GM11168 (cell line): ENCODE results near the gene NDRG3.

Source experiments
- in situ Hi-C: fragments of 300-500 bp; cut with MboI; formaldehyde crosslinking; loops from one replicate; pipeline ENCODE4 v1.12.0; 2022; ENCODE audit warnings: low sequenced_read_pairs; ENCODE audit not compliant: unreplicated experiment

The NDRG3 gene

GRCh38 chr20:36624068-36624943 is 121.6 kb downstream of the NDRG3 start:
- in situ Hi-C loops: loop anchor here (25.0 kb wide), 1 partner anchor 263 kb away; the partner anchor contains the start of gene TLDC2

DNA sequence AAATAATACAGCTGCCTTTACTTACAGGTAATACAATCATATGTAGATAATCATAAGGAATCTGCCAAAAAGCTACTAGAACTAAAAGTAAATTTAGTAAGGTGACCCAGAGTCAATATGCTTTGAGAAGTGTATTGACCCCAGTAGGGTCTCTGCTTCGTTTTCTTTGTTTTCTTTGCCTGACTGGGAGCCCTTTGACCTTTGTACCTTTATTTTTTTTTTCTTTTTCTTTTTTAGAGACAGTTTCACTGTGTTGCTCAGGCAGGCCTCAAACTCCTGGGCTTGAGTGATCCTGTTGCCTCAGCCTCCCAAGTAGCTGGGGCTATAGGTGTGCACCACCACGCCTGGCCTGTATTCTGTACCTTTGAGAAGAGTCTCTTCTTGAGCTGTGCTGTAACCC is 122.4 kb downstream of the NDRG3 start:
- in situ Hi-C loops: loop anchor here (25.0 kb wide), 1 partner anchor 264 kb away; the partner anchor contains the start of gene TLDC2

- in situ Hi-C loops: loop anchor here (25.0 kb wide), 1 partner anchor 266 kb away; the partner anchor contains the start of gene TLDC2
These were observed 125.0 kb downstream of the NDRG3 start for GRCh38 chr20:36620917-36621316.

- in situ Hi-C loops: loop anchor here (5.0 to 25.0 kb wide), 2 partner anchors 142 to 272 kb away; partner anchors contain the start of gene TLDC2
These were observed 130.9 kb downstream of the NDRG3 start for GRCh38 chr20:36614781-36615557.

DNA sequence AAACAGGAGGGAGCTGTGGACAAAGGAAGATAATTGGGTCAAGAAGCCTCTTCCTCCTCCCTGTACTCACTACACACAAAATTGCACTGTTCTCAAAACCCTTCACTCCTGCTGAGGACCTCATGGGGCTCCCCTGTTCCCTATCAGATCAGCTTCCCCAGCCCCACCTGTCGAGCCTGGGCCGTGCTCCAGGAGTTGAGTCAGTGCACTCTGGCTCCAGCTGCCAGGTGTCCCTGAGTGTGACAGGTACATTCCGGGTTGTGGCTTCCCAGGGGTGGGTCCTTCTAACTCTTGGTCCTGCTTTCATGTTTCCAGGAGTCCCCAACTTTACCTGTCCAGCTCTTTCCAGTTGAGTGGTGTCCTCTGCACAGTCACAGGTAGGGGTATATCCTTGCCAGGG is 131.9 kb downstream of the NDRG3 start:
- in situ Hi-C loops: loop anchor here (25.0 kb wide), 1 partner anchor 273 kb away; the partner anchor contains the start of gene TLDC2

DNA sequence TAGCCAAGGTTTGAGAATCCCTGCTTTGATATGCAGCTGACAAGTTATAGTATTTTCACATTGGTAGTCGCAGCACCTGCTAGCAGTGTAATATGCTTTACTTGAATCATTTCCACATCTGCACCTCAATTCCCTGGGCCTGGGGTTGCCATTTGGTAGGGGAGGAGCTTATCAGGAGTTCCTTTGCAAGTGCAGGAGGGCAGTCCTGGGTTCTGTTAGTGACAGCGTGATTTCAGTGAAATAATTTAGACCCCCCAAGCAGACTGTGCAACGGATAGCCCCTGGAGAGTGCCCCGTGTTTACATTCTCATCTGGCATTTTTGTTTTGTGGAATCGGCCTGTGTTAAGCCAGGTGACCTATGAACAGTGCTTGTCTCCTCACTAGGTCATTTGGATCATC is 134.3 kb downstream of the NDRG3 start:
- in situ Hi-C loops: loop anchor here (25.0 kb wide), 1 partner anchor 276 kb away; the partner anchor contains the start of gene TLDC2

DNA sequence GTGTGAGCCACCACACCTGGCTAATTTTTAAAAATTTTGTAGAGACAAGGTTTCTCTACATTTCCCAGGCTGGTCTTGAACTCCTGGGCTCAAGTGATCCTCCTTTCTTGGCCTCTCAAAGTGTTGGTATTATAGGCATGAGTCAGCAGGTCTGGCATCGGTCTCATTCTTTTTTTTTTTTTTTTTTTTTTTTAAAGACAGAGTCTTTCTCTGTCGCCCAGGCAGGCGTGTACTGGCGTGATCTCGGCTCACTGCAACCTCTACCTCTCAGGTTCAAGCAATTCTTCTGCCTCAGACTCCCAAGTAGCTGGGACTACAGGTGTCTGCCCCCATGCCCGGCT is 137.5 kb downstream of the NDRG3 start:
- in situ Hi-C loops: loop anchor here (25.0 kb wide), 1 partner anchor 279 kb away; the partner anchor contains the start of gene TLDC2

DNA sequence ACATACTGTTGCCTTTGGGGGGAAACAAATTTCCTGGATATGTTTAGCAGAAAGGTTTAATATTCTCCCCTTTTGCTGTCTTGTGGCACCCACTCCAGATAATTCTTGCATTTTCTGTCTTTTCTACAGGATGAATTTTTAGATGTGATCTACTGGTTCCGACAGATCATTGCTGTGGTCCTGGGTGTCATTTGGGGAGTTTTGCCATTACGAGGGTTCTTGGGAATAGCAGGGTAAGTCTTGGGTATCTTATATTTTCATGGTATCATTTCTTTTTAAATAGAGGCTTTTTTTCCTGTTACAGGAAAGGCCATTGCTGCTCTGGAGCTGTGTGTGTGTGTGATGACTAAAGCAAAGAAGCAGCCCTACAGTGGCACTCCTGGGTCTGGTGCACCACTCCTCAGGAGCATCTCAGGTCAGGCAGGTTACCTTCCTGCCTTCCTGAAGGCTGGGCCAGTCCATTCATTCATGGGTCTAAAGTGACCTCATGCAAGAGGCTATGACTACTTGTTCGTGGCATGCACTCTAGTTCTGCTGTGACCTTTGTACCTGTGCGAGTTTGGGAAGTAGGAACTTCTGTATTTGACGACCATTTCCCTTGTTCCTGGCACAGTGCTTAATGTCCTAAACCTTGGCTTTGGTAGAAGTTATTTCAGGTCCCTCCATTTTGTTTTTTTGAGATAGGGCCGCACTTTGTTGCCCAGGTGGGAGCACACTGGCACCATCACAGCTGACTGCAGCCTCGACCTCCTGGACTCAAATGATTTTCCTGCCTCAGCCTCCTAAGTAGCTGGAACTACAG is 138.1 kb downstream of the NDRG3 start:
- in situ Hi-C loops: loop anchor here (25.0 kb wide), 1 partner anchor 280 kb away; the partner anchor contains the start of gene TLDC2

DNA sequence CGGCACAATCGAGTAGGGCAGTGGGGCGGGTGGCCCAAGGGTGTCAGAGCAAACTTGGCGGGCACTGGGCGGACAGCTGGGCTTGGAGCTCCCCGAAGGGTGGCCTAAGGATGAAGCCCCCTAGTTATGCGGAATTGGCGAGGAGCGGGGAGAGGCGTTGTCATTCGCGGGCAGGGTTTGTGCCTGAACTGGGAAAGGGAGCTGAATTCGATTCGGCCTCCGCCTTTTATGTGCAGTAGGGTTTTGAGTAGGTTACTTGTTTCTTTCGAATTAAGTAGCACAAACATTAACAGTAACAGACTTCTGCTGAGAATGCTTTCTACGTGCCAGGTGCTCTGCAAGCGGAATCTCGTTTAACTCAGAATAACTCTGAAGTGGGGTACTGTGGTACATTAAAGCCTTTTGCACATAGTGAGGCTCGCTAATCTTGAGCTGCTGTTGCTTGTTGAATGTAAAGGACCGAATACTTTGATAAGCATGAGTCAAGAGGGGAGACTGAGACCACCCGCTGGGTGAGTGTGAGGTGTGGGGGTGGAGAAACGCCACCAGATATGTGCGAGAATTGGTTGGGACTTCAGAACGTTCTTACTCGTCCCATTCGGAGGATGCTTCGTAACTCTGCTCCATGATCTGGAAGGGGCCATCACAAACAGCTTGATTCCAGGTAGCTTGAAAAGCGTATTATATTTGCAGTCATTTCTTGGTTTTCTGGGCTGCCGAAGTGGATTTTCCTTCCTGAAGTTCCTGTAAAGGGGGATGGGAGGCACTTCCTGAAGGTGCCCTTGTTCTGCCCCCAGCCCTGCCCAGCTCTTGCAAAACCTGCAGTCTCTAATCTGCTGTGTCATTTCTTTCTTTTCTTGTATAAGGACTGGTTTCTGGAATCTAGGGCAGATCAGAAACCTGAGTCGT is 139.5 kb downstream of the NDRG3 start:
- in situ Hi-C loops: loop anchor here (25.0 kb wide), 1 partner anchor 281 kb away; the partner anchor contains the start of gene TLDC2

DNA sequence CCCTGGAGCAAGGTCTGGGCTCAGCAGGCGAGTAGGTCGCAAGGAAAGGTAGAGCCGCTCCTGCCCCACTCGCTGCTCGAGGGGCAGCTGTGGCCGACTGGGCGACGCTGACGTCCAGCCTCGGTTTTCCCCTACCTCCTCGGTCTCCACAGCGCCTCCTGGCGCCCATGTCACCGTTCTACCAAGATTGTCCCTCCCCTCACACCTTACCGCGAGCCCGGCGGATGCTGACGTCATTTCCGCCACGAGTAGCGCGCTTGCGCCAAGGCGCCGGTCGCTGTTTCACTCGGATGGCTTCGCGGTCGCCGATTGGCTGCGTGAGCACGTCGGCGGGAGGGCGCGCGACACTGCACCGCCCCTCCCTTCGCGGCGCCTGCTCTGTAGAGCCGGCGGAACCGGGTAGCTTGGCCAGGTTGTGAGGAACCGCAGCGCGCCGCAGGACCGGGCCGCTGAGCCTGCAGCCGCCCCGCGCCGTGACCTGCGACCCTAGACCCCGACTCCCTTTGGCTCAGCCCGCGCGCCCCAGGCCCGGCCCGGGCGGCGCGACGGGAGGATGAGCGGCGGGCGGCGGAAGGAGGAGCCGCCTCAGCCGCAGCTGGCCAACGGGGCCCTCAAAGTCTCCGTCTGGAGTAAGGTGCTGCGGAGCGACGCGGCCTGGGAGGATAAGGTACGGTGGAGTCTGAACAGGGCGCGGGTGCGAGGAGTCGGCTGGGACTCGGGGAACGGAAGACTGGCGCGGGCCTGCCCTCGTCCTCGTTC is 140.3 kb downstream of the NDRG3 start, which contains the start of gene RAB5IF:
TSS of gene RAB5IF (plus strand) at position 381 of the 759 bp plus-strand sequence. CDS start at position 554, 173 bp downstream.
- in situ Hi-C loops: loop anchor here (25.0 kb wide), 1 partner anchor 282 kb away; the partner anchor contains the start of gene TLDC2

GRCh38 chr20:36604952-36605398 is 140.9 kb downstream of the NDRG3 start:
- in situ Hi-C loops: loop anchor here (25.0 kb wide), 1 partner anchor 282 kb away; the partner anchor contains the start of gene TLDC2
